AG09319 (cell line): ENCODE results near the gene NSD1.

Experiments used
- DNase-seq: peaks from one replicate; pipeline ENCODE4 v3.0.0-alpha.2; 2010; ENCODE audit warnings: low read depth; ENCODE audit errors: extremely low read depth
- TF ChIP-seq, protein P1 (sequence below): IDR thresholded peaks from 2 replicates; pipeline ENCODE4 v1.5.1; 2011; ENCODE audit warnings: low read depth, mild to moderate bottlenecking, inconsistent platforms, low read length, moderate library complexity

NSD1 gene

GRCh38 chr5:177094224-177095087 lies 39.1 kb upstream of the NSD1 start:
- TF ChIP-seq, protein P1, sequence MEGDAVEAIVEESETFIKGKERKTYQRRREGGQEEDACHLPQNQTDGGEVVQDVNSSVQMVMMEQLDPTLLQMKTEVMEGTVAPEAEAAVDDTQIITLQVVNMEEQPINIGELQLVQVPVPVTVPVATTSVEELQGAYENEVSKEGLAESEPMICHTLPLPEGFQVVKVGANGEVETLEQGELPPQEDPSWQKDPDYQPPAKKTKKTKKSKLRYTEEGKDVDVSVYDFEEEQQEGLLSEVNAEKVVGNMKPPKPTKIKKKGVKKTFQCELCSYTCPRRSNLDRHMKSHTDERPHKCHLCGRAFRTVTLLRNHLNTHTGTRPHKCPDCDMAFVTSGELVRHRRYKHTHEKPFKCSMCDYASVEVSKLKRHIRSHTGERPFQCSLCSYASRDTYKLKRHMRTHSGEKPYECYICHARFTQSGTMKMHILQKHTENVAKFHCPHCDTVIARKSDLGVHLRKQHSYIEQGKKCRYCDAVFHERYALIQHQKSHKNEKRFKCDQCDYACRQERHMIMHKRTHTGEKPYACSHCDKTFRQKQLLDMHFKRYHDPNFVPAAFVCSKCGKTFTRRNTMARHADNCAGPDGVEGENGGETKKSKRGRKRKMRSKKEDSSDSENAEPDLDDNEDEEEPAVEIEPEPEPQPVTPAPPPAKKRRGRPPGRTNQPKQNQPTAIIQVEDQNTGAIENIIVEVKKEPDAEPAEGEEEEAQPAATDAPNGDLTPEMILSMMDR, result no peak
- DNase-seq, result no peak

DNA sequence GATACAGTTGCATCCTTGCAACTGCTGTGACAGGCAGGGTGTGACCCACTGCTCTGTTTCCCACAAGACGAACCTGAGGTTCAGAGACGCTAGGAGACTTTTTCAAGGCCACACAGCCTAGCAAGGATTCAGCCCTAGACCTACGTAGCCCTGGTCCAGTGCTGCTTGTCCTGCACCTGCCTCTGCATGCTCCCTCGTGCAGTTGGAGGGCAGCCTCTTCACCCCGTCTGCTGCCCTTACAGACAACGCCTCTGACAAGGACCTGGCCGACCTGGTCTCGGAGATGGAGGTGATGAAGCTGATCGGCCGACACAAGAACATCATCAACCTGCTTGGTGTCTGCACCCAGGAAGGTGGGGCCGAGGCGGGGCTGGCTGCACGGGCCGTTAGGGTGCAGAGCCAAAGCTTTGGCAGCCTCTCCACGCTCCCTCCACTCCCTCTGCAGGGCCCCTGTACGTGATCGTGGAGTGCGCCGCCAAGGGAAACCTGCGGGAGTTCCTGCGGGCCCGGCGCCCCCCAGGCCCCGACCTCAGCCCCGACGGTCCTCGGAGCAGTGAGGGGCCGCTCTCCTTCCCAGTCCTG lies 38.4 kb upstream of the NSD1 start:
- TF ChIP-seq, protein P1, result no peak
- no peak for DNase-seq

GRCh38 chr5:177096162-177097015 lies 37.2 kb upstream of the NSD1 start:
- no peak for DNase-seq
- TF ChIP-seq, protein P1, result no peak

DNA sequence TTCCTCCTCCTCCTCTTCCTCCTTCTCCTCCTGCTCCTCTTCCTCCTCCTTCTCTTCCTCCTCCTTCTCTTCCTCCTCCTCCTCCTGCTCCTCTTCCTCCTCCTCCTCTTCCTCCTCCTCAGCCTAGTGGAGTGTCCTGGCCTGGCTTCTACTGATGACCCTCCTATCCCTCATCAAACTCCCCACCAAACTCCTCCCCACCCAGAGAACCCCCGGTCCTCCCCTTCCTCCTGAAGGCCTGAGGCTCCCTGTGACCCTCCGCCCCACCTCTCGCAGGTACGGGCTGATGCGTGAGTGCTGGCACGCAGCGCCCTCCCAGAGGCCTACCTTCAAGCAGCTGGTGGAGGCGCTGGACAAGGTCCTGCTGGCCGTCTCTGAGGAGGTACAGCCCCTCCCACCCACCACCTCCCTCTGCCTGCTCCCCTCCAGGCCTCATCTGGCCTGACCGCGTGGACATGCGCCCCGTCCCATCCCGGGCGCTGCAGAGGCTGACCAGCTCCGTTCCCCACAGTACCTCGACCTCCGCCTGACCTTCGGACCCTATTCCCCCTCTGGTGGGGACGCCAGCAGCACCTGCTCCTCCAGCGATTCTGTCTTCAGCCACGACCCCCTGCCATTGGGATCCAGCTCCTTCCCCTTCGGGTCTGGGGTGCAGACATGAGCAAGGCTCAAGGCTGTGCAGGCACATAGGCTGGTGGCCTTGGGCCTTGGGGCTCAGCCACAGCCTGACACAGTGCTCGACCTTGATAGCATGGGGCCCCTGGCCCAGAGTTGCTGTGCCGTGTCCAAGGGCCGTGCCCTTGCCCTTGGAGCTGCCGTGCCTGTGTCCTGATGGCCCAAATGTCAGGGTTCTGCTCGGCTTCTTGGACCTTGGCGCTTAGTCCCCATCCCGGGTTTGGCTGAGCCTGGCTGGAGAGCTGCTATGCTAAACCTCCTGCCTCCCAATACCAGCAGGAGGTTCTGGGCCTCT lies 36.3 kb upstream of the NSD1 start:
- DNase-seq, result no peak
- TF ChIP-seq, protein P1, result no peak

- no peak for DNase-seq
- TF ChIP-seq, protein P1, result no peak
Observed at GRCh38 chr5:177098120-177098469, 35.5 kb upstream of the NSD1 start.

DNA sequence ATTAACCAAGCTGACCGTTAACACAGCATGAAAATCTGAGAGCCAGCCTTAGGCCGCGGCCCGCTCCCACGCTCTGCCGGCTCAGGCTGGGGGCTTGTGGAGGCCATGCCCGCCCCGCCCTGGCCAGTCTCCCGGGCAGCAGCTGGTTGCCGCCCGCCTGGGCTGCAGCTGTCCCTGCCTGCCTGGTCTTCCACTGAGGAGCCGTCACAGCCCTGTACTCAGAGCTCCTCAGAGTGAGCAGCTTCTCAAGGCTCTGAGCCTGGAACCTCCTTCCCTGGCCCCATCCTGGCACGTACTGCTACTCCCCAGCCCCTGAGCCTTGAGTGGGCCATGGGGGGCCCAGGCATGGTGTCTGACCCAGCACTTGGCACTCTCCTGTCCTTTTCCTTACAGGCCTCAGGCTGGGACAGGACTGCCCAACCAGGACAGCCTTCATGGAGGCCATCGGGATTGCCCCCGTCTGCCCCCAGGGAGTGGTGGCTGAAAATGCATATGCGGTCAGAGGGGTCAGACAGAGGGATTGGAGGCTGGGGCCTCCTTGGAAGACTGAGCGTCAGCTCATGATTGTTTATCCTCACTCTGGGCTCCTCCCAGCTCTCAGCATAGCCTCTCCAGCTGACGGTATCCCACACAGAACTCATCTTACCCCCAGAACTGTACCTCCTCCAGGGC lies 35.0 kb upstream of the NSD1 start:
- TF ChIP-seq, protein P1, result no peak
- no peak for DNase-seq
